Measurements from ENCODE around the gene BFSP2. TPM values are rescaled to one million over a fixed set of nuclear protein-coding genes. Genes with fewer than 3 reads are reported as not detected.

Gene BFSP2
- polyA plus RNA-seq, 1 experiment = not detected

- Histone ChIP-seq H3K9me3 (ENCODE audit: control insufficient read depth, insufficient read depth, low read length) (no peaks in the 10 kb centered on the region), H3K4me3 (ENCODE audit: low read depth, low read length) (no peak overlapping the region), H3K27ac (ENCODE audit: low read depth, low read length) (no peak overlapping the region), H3K27me3 (ENCODE audit: control insufficient read depth, insufficient read depth, low read length) (no peaks in the 10 kb centered on the region)
- POLR2A ChIA-PET = no interaction called here
- CTCF ChIA-PET = interaction anchor here (1.6 to 5.7 kb wide), 3 partner anchors 385 to 695 kb away, joined by 8 to 42 read pairs (median 12); no protein-coding TSS in a partner anchor
- no peak for DNase-seq (ENCODE audit: low read depth, low spot score)
- no peak for TF ChIP-seq CTCF (IDR thresholded peaks at IDR 0.05; ENCODE audit: low read depth, low read length)
Observed at GRCh38 chr3:133425898-133426297, 26.0 kb downstream of the BFSP2 start.

GRCh38 chr3:133426721-133427120 is 26.9 kb downstream of the BFSP2 start:
- H3K4me3 ChIP-seq (ENCODE audit: low read depth, low read length) = no peak overlapping the region
- POLR2A ChIA-PET = no interaction called here
- H3K27me3 ChIP-seq (ENCODE audit: control insufficient read depth, insufficient read depth, low read length) = no peaks in the 10 kb centered on the region
- no peaks in the 10 kb centered on the region for H3K9me3 ChIP-seq (ENCODE audit: control insufficient read depth, insufficient read depth, low read length)
- H3K27ac ChIP-seq (ENCODE audit: low read depth, low read length) = no peak overlapping the region
- no peak for DNase-seq (ENCODE audit: low read depth, low spot score)
- CTCF ChIA-PET = interaction anchor here (1.6 to 1.9 kb wide), 2 partner anchors 386 to 696 kb away, joined by 8 to 12 read pairs; no protein-coding TSS in a partner anchor
- no peak for TF ChIP-seq CTCF (IDR thresholded peaks at IDR 0.05; ENCODE audit: low read depth, low read length)

GRCh38 chr3:133428552-133428951 is 28.7 kb downstream of the BFSP2 start:
- Histone ChIP-seq H3K4me3 (ENCODE audit: low read depth, low read length) (no peak overlapping the region), H3K9me3 (ENCODE audit: control insufficient read depth, insufficient read depth, low read length) (no peaks in the 10 kb centered on the region), H3K27me3 (ENCODE audit: control insufficient read depth, insufficient read depth, low read length) (no peaks in the 10 kb centered on the region), H3K27ac (ENCODE audit: low read depth, low read length) (no peak overlapping the region)
- ChIA-PET CTCF (interaction anchor here (0.5 kb wide), 1 partner anchor 389 kb away, joined by 3 read pairs; no protein-coding TSS in a partner anchor), POLR2A (no interaction called here)
- no peak for TF ChIP-seq CTCF (IDR thresholded peaks at IDR 0.05; ENCODE audit: low read depth, low read length)
- DNase-seq (ENCODE audit: low read depth, low spot score) = no peak

GRCh38 chr3:133429063-133429462 is 29.2 kb downstream of the BFSP2 start:
- CTCF ChIA-PET = no interaction called here
- no peak overlapping the region for H3K27ac ChIP-seq (ENCODE audit: low read depth, low read length)
- DNase-seq (ENCODE audit: low read depth, low spot score) = no peak
- no peaks in the 10 kb centered on the region for H3K27me3 ChIP-seq (ENCODE audit: control insufficient read depth, insufficient read depth, low read length)
- no peak overlapping the region for H3K4me3 ChIP-seq (ENCODE audit: low read depth, low read length)
- no peaks in the 10 kb centered on the region for H3K9me3 ChIP-seq (ENCODE audit: control insufficient read depth, insufficient read depth, low read length)
- TF ChIP-seq CTCF (IDR thresholded peaks at IDR 0.05; ENCODE audit: low read depth, low read length) = no peak
- POLR2A ChIA-PET = no interaction called here

- Histone ChIP-seq H3K4me3 (ENCODE audit: low read depth, low read length) (no peak overlapping the region), H3K9me3 (ENCODE audit: control insufficient read depth, insufficient read depth, low read length) (no peaks in the 10 kb centered on the region), H3K27me3 (ENCODE audit: control insufficient read depth, insufficient read depth, low read length) (no peaks in the 10 kb centered on the region), H3K27ac (ENCODE audit: low read depth, low read length) (no peak overlapping the region)
- ChIA-PET POLR2A (no interaction called here), CTCF (no interaction called here)
- no peak for TF ChIP-seq CTCF (IDR thresholded peaks at IDR 0.05; ENCODE audit: low read depth, low read length)
- DNase-seq (ENCODE audit: low read depth, low spot score) = no peak
Observed at GRCh38 chr3:133439563-133439962, 39.7 kb downstream of the BFSP2 start.

Data from AG04450 (cell line).